Measurements from ENCODE around the gene IL1R2. TPM values are rescaled to one million over a fixed set of nuclear protein-coding genes. Genes with fewer than 3 reads are reported as not detected.

IL1R2 gene
- polyA plus RNA-seq, 1 donor (not counting 4 experiments of a cell fraction or from before 2014, with no cell fraction given): 57.3 TPM

- DNase-seq (ENCODE audit: low read depth, low spot score): no peak
- peak overlapping the region; percentile 30 for H3K9ac ChIP-seq (ENCODE audit: control insufficient read depth, extremely low read depth, insufficient read depth, low read length)
Measured at GRCh38 chr2:102005989-102006885, 14.5 kb downstream of the IL1R2 start.

DNA sequence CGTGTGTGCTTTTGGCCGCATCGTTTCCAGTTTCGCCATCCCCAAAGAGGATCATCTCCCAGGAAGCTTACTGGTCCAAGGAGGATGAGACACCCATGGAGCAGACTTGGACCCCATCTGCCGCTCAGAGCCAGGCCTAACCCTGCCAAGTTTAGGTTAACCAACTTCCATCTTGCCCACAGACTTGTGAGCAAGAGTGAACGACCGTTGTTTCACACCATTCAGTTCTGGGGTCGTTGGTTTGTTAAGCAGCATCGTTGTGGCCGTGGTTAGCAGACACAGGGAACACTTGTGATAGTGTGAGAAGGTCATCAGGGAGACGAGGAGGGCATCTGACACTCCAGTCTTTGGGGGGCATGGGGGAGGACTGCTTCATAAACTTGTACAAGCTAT, 15.1 kb downstream of the IL1R2 start:
- dilution Hi-C loops (cut with MboI; ENCODE audit: extremely low pct_ligation_motif_present, low sequenced_read_pairs): loop anchor here (25.0 kb wide), 1 partner anchor 155 kb away; no protein-coding TSS in a partner anchor
- H3K27ac ChIP-seq (ENCODE audit: control insufficient read depth, insufficient read depth, low read length): peak overlapping the region; percentile 38
- peak overlapping the region; percentile 91 for H2AFZ ChIP-seq (ENCODE audit: control insufficient read depth, low read length)
- TF ChIP-seq CTCF (optimal IDR thresholded peaks at IDR 0.05 in 1 of 3, IDR thresholded peaks at IDR 0.05 in 1 of 3, conservative IDR thresholded peaks at IDR 0.05 in 1 of 3; ENCODE audit: extremely low read depth in 1 of 3, insufficient read depth in 2 of 3, low read length in 3 of 3) (no peak), EZH2 (IDR thresholded peaks at IDR 0.05; ENCODE audit: low read length) (no peak)
- H3K9me1 ChIP-seq (ENCODE audit: control insufficient read depth, extremely low read depth, insufficient read depth, low read length): no peaks in the 10 kb centered on the region
- H3K36me3 ChIP-seq (ENCODE audit: control insufficient read depth in 2 of 2, extremely low read depth in 1 of 2, insufficient read depth in 2 of 2, low read length in 2 of 2): no peaks in the 10 kb centered on the region
- peaks cover 5% of the 10 kb centered on the region for H3K79me2 ChIP-seq (ENCODE audit: control insufficient read depth, insufficient read depth, low read length)
- H3K4me2 ChIP-seq (ENCODE audit: control insufficient read depth, extremely low read depth, insufficient read depth, low read depth, low read length): peak overlapping the region; percentile 30
- H3K4me3 ChIP-seq (ENCODE audit: control insufficient read depth in 2 of 3, extremely low read depth in 1 of 3, insufficient read depth in 2 of 3, low read depth in 1 of 3, low read length in 3 of 3): no peak overlapping the region
- DNase-seq (ENCODE audit: low read depth, low spot score): no peak
- H4K20me1 ChIP-seq (ENCODE audit: control insufficient read depth, extremely low read depth, insufficient read depth, low read length): no peaks in the 10 kb centered on the region
- no peaks in the 10 kb centered on the region for H3K9me3 ChIP-seq (ENCODE audit: control insufficient read depth, low read depth, low read length)
- peaks cover 26% of the 10 kb centered on the region for H3K4me1 ChIP-seq (ENCODE audit: control insufficient read depth, extremely low read depth, insufficient read depth, low read length)
- no peak for FAIRE-seq
- H3K27me3 ChIP-seq (ENCODE audit: control insufficient read depth, extremely low read depth, insufficient read depth, low read length): no peaks in the 10 kb centered on the region
- no peak overlapping the region for H3K9ac ChIP-seq (ENCODE audit: control insufficient read depth, extremely low read depth, insufficient read depth, low read length)

More at GRCh38 chr2:102005989-102006885, 14.5 kb downstream of the IL1R2 start:
- no peaks in the 10 kb centered on the region for H3K36me3 ChIP-seq (ENCODE audit: control insufficient read depth in 2 of 2, extremely low read depth in 1 of 2, insufficient read depth in 2 of 2, low read length in 2 of 2)
- H3K9me3 ChIP-seq (ENCODE audit: control insufficient read depth, low read depth, low read length): no peaks in the 10 kb centered on the region
- peaks cover 5% of the 10 kb centered on the region for H3K79me2 ChIP-seq (ENCODE audit: control insufficient read depth, insufficient read depth, low read length)
- no peak overlapping the region for H3K4me3 ChIP-seq (ENCODE audit: control insufficient read depth in 2 of 3, extremely low read depth in 1 of 3, insufficient read depth in 2 of 3, low read depth in 1 of 3, low read length in 3 of 3)
- H4K20me1 ChIP-seq (ENCODE audit: control insufficient read depth, extremely low read depth, insufficient read depth, low read length): no peaks in the 10 kb centered on the region
- peak overlapping the region; percentile 91 for H2AFZ ChIP-seq (ENCODE audit: control insufficient read depth, low read length)
- H3K9me1 ChIP-seq (ENCODE audit: control insufficient read depth, extremely low read depth, insufficient read depth, low read length): no peaks in the 10 kb centered on the region
- H3K27me3 ChIP-seq (ENCODE audit: control insufficient read depth, extremely low read depth, insufficient read depth, low read length): no peaks in the 10 kb centered on the region
- peak overlapping the region; percentile 30 for H3K4me2 ChIP-seq (ENCODE audit: control insufficient read depth, extremely low read depth, insufficient read depth, low read depth, low read length)
- TF ChIP-seq CTCF (optimal IDR thresholded peaks at IDR 0.05 in 1 of 3, IDR thresholded peaks at IDR 0.05 in 1 of 3, conservative IDR thresholded peaks at IDR 0.05 in 1 of 3; ENCODE audit: extremely low read depth in 1 of 3, insufficient read depth in 2 of 3, low read length in 3 of 3) (peak; percentile 66 to 83 (median 74)), EZH2 (IDR thresholded peaks at IDR 0.05; ENCODE audit: low read length) (no peak)
- H3K27ac ChIP-seq (ENCODE audit: control insufficient read depth, insufficient read depth, low read length): peak overlapping the region; percentile 38
- dilution Hi-C loops (cut with MboI; ENCODE audit: extremely low pct_ligation_motif_present, low sequenced_read_pairs): loop anchor here (25.0 kb wide), 1 partner anchor 156 kb away; no protein-coding TSS in a partner anchor
- H3K4me1 ChIP-seq (ENCODE audit: control insufficient read depth, extremely low read depth, insufficient read depth, low read length): peaks cover 32% of the 10 kb centered on the region
- peak; percentile 71 for FAIRE-seq

All from keratinocyte (primary cell).